Right lobe of liver (tissue), 4 donors: ENCODE measurements around the gene HOXA1.

Experiments
- CTCF ChIP-seq, 4 donors: fragments of 200-600 bp in 3 of 4; fragments of 450-650 bp in 1 of 4; IDR thresholded peaks; one replicate each; pipeline versions ENCODE4 v1.5.1 to v1.8.0; 2016 to 2022; ENCODE audit warnings: antibody characterized with exemption in 4 of 4, mild to moderate bottlenecking in 2 of 4
- POLR2A ChIP-seq: fragments of 450-650 bp; IDR thresholded peaks from one replicate; pipeline ENCODE4 v1.6.1; 2017; ENCODE audit warnings: antibody characterized with exemption, mild to moderate bottlenecking
- donor health status: DM: no; HTN: no; CAD: no.
- donor health status: DM: no; HTN: no; CAD: no.
- donor health status: DM: no; HTN: yes; CAD: no.

GRCh38 chr7:27053153-27053552 lies 42.6 kb downstream of the HOXA1 start:
- TF ChIP-seq CTCF (IDR thresholded peaks at IDR 0.05) (no peak), POLR2A (no peak)
